Effector CD4-positive, alpha-beta T cell (primary cell): ENCODE data around the gene LRRN3.

Source experiments
- DNase-seq: peaks from one replicate; pipeline ENCODE4 v3.0.0-alpha.2; 2020

The LRRN3 gene

GRCh38 chr7:111080495-111081105 lies 10.3 kb upstream of the LRRN3 start:
- DNase-seq = no peak

DNA sequence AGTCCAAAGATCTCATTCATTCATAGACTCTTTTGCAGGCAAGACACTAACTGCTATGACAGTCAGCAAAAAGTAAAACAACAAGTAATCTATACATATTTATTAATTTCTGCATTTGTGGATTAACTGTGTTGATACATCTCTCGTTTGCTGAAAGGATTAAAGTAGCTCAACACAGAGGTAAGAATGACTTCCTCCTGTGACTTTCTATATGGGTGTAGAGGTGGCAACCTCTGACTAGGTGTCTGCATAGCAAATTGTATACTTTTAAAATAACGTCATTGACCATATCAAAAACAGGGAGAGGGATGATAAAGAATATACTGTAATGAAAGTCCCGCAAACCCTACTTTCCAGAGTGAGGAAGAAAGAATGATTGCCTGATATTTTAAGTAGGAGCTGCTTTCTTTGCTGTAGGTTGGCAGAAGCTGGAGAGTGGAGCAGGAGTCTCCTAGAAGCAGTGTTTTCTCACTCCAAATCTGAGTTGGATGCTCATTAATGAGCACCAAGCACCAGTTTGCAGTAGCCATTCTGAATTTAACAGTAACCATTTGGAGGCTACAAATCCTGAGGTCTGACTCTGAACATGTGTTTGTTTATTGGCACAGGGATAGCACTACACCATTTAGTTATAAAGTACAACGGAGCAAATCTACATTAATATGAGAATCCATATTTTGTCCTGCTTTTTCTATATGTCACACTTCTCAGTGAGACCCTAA lies 9.2 kb upstream of the LRRN3 start:
- no peak for DNase-seq

DNA sequence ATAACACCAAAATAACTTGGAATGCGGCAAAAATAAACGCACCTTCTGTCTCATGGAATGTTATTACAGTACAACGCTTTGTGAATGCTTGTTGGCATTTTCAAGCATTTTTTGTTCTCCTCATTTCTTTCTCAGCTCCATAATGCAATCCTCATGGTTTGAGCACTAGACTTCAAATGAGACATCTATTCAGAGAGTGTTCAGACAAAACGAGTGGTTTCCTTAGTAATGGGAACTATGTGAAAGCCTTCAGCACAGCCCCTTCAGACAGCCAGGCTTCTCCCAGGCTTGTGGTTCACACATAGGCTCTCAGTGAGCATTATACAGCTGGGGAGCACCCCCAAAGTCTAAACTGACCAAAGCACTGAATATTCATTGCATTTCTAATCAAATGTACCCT lies 8.6 kb upstream of the LRRN3 start:
- DNase-seq = no peak

DNA sequence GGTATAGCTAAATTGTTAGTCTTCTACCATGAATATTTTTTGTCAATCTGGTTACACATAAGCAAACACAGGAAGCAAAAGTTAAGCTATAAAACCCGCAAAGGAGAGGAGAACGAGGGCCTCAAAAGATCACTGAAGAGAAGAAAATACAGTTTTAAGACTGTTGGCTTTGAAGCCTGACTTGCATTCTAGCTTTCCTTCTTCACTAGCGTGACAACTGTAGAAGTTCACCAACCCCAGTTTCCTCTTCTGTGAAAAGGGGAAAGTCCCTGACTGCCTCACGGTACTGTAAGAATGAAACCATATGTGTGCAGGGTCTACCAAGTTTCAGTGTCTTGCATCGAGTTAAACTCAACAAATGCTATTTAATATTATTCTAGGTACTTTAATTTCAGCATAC lies 7.5 kb upstream of the LRRN3 start:
- DNase-seq = peak; percentile 14

DNA sequence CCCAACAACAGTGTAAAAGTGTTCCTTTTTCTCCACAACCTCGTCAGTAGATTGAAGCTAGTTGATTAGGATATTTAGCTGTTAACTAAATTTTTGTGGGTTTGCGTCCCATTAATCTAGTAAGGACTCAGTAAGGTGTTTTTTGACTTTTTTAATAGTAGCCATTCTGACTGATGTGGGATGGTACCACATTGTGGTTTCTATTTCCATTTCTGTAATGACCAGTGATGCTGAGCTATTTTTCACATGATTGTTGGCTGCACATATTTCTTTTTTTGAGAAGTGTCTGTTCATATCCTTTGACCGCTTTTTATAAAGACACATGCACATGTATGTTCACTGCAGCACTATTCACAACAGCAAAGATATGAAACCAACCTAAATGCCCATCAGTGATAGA lies 5.6 kb upstream of the LRRN3 start:
- no peak for DNase-seq

GRCh38 chr7:111086532-111086931 lies 4.4 kb upstream of the LRRN3 start:
- no peak for DNase-seq

DNA sequence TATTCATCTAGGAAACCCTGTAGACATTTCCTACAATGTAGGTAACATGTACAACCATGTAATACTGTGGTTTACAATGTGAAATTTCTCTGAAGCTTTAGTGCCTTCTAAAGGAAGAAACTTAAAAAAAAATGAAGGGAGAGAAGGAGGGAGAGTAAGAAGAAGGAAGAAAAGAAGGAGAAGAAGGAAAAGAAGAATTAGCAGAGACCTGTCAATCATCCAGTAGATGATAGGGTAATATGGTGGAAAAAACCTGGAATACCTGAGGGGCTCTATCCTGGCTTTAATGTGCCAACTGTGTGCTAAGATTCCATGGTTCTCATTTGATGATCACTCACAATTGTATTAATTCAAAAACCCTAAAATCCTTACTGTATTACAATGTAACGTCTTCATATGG lies 2.6 kb upstream of the LRRN3 start:
- DNase-seq = no peak

GRCh38 chr7:111089822-111090426 lies 1.0 kb upstream of the LRRN3 start:
- no peak for DNase-seq

DNA sequence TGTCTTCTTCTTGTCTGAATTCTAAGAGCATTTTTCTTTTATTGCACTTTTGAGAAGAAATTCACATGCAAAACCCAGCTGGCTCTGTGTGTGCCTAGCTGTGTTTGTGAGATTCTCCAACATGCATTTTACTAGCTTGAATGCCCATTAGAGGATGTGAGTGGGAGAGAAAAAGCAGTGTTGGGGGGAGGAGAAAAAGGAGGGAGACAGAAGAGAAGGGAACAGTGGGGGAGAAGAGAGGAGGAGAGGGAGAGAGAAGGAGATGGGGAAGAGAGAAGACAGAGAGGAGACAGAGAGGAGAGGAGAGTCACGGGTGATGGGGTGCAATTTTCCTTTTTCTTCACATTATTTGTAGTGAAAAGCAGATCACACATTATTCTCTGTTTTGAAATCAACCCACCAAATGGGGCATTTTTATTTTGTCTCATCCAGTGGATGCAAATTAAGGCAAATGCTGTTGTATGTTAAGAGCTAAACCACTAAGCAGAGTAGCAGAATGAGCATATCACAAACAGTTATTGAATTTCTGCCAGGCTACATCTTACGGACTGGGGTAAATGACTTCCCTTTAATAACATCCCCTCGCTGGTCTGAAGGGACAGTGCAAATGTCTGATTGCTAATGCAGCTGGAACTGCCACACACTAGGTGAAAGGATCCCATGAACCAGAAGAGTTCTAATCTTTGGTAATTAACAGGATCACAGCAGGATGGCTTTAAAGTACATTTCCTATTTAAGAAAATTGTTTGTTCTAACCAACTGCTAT lies 849 bp downstream of the LRRN3 start:
- no peak for DNase-seq

DNA sequence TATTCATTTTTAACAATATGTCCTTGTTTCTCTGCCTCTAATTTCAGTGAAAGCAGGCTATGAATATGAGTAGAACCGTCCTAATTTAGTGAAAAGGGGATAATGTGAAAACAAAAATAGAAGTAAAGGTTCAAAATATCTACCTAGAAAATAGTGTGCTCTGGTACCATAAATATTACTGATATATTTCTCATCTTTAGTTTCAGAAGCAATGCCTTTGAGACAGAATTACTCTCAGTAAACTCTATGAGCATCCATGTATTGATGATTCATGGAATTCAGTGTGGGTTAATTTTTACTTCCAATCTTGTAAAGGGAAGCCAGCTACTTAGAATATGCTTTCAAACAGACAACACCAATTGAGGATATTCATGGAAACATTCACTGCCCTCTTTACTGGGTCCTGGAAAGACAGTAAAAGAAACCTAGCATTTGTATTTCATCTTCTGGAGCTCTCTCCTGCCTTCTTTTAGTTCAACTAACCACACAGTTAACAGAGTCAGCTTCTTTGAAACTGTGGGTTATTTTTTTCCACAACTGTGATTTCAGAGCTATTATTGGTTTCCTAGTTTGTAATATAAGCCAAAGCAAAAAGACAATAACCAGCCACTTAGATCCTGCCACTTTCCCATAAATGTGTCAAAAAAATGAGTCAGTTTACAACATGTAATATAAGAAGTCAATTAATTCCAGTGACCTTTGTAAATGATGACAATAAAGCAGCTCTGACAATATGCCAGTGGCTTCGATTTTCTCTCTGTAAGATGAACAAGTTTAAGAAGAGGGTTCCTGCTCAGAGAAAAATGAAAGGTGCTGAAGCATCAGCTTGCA lies 1.7 kb downstream of the LRRN3 start:
- DNase-seq = no peak

- DNase-seq = no peak
These were observed 2.6 kb downstream of the LRRN3 start for GRCh38 chr7:111093496-111093895.

DNA sequence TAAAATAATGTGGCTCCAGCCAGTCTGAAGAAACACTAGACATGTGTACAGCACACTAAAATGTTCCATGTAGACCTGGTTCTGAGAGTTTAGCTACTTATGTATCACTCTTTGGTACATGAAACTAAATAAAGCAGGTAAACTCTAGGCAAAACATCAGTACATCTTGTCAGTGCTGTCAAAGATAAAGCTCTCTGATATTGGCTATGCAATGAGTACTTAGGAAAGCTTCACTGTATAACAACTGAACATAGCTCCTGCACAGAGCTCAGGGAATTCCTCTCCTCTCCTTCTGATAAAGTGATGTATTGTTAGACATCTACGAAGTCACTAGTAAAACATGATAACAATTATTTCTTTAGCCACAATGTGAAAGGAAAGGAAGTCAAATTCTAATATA lies 3.5 kb downstream of the LRRN3 start:
- DNase-seq = no peak

DNA sequence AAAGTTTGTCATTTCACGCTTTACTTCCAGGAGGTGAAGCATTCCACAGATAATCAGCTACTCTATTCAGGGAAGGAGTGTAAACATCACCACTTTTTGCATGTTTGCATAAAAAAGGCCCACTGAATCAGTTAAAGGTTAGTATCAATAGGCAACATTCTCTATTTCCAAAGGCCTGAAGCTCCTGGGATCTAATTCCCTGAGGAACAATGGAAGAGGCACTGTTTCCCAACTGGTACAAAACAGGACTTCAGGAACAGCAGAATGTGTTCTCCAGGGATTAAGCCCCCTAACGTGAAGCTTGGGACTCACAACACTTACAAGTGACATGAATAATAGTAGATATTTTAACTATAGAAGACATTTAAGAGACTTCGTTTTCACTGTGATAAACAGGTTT lies 6.1 kb downstream of the LRRN3 start:
- DNase-seq = no peak

- DNase-seq = peak; percentile 41
These were observed 7.3 kb downstream of the LRRN3 start for GRCh38 chr7:111098011-111098925.

DNA sequence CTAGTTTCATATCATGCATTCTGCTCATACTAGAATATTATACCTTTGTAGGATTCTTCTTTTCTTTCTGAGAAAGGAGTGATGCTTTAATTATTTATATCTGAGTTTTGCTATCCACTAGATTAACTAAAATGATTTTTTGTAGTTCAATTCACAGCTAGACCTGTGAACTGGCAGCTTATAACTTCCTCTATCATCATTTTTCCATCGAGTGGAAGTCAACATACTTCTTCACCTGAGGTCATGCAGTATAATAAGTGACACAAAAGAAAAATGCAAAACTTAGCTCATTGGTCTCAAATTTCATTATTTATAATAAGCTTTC lies 8.0 kb downstream of the LRRN3 start:
- DNase-seq = no peak

DNA sequence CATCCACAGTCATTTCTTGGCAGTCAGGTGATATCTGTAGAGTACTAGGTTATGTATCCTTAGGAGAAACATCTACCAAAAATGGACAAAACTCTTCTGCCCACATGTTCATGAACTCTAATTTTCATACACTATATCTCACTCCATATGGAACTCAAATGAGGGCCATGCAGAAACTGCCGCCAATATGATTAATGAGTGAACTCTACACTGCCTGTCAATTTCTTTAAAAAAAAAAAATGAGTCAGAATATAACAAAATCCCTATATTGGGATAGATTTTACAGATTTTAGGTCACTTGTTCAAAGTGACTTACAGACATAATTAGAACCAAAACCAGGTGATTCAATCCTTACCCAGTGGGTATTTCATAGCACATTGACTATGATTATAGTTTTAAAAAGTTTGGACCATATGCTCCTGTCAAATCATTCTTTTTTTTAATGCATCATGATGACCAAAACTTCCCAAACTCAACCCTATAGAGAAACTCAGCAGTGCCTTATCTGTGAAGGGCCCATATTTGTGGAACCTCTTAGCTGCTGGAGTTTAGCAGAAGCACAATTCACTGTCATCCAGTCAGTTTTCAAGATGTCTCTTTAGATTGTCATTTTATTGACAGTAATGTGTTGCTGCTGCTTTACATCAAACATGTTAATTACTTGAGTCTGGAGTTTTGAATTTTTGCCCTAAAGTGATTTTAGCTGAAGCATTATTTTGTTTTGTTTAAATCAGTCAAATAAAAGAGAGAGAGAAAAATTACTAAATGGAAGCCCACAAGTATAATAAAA lies 11.1 kb downstream of the LRRN3 start:
- DNase-seq = no peak

DNA sequence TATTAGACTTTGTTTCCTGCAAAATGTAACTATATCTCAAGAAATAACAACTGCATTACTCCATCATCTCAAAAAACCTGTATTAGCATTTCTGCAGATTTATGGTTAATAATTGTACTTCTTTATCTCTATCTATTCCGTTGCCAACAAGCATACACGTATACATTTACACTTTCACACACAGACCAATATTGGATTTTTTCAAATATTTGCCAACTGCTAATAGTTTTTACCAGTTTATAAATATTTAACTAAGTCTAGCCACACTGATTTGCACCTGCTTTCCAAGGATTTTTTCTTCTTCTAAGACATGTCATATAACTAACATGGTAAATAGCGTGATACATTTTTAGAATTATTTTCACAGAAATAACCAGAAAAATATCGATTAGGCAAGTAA lies 12.2 kb downstream of the LRRN3 start:
- DNase-seq = no peak

DNA sequence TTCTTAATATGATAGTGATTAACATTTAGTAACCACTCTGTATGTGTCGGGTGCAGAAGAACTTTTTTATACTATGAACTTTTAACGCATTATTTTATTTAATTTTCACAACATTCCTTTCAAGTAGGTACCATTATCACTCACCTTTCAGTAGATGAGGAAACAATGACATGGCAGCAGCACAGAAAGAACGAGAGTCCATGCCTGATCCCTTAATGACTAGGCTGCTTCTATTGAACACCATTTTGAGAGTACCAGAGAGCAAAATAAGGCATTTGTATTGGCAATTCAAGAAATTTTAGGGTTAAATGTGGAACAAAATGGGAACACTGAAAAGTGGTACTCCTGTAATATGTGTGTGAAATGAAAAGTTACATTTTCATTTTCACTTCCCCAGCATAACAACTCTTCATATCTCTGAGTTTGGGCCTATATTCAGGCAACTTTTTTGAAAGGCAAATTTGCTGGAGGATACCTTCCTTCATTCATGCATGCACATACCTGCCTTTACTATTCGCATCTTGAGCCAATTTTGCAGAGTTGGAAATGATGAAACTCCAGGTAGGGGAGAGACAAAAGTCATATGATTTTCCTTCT lies 12.8 kb downstream of the LRRN3 start:
- DNase-seq = no peak

DNA sequence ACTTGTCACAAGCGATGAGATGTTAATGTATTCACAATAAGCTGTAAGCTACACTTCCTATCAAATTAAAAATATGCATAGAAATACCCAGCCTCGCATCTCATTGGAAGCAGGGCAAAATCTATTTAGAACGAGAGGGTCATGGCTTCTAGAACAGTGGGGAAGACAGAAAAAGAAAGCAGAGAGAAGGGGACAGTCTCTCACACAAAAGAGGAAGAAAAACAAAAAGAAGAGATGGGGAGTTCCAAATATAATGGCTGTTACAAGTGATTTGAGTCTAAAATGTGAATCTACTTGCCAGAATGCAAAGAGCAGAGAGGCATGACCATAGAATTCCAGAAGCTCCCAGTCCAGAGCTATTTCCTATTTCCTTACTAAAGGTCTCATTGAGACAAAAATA lies 13.8 kb downstream of the LRRN3 start:
- no peak for DNase-seq

DNA sequence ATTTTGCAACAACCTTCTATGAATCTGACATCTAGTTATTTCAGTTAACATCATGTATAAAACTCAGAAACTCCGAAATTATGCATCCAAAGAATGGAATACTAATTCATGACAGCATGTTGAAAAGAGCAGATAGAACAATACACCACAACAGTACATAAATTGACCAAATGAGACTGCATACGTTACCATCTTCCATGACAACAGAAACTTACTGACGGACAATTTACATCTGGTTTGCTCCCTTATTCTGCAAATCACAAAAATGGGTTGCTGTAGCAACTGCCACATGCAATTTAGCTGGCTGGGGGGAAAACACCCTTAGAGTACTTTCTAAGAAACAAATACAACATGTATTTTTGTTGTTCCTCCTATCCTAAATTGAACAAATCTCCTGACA lies 14.3 kb downstream of the LRRN3 start:
- no peak for DNase-seq

GRCh38 chr7:111107579-111107978 lies 16.7 kb downstream of the LRRN3 start:
- DNase-seq = no peak
